ENCODE data around the gene ZNF581.

DNA sequence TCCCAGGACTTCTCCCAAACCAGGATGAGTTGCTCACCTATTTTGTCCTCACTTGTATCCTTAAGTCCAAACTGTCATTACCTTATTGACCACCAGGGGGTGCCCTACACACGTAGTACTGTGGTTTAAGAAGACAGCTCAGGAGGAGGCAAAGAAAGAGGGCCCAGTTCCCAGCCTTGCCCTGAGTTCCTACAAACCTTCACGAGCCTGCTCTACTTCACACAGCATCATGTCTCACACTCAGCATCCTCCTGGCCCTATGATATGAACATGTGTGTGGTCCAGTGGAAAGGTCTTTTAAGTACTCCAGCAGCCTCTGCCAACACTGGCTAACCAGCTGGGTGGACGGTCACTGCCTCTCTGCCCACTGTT, 11.0 kb upstream of the ZNF581 start:
- TF ChIP-seq POLR2AphosphoS5 (IDR thresholded peaks at IDR 0.05; ENCODE audit: borderline replicate concordance, low read depth, low read length) (no peak), EZH2 (IDR thresholded peaks at IDR 0.05) (no peak), FOXP2 (optimal IDR thresholded peaks at IDR 0.05; ENCODE audit: control extremely low read depth, extremely low read length, insufficient read depth) (no peak)

Measured in SK-N-MC (cell line).